Measurements from ENCODE around the gene KDM7A.

Gene KDM7A

GRCh38 chr7:140039066-140039465 lies 137.7 kb downstream of the KDM7A start:
- Histone ChIP-seq H3K27ac (ENCODE audit: low read depth, low read length) (no peak overlapping the region), H3K4me1 (ENCODE audit: control insufficient read depth, insufficient read depth, low read length) (no peaks in the 10 kb centered on the region), H3K4me3 (ENCODE audit: low read length) (no peak overlapping the region), H3K27me3 (ENCODE audit: control insufficient read depth, insufficient read depth, low read length) (no peaks in the 10 kb centered on the region), H3K36me3 (ENCODE audit: control insufficient read depth, insufficient read depth, low read length) (peaks cover 15% of the 10 kb centered on the region), H3K9ac (ENCODE audit: low read length) (no peak overlapping the region)

GRCh38 chr7:140036224-140036962 lies 140.4 kb downstream of the KDM7A start:
- H3K27me3 ChIP-seq (ENCODE audit: control insufficient read depth, insufficient read depth, low read length), result no peaks in the 10 kb centered on the region
- no peak overlapping the region for H3K4me3 ChIP-seq (ENCODE audit: low read length)
- H3K36me3 ChIP-seq (ENCODE audit: control insufficient read depth, insufficient read depth, low read length), result peaks cover 23% of the 10 kb centered on the region
- no peak overlapping the region for H3K27ac ChIP-seq (ENCODE audit: low read depth, low read length)
- no peaks in the 10 kb centered on the region for H3K4me1 ChIP-seq (ENCODE audit: control insufficient read depth, insufficient read depth, low read length)
- no peak overlapping the region for H3K9ac ChIP-seq (ENCODE audit: low read length)

- Histone ChIP-seq H3K4me3 (ENCODE audit: low read length) (no peak overlapping the region), H3K36me3 (ENCODE audit: control insufficient read depth, insufficient read depth, low read length) (peaks cover 23% of the 10 kb centered on the region), H3K4me1 (ENCODE audit: control insufficient read depth, insufficient read depth, low read length) (no peaks in the 10 kb centered on the region), H3K27ac (ENCODE audit: low read depth, low read length) (no peak overlapping the region), H3K9ac (ENCODE audit: low read length) (no peak overlapping the region), H3K27me3 (ENCODE audit: control insufficient read depth, insufficient read depth, low read length) (no peaks in the 10 kb centered on the region)
These were observed 141.2 kb downstream of the KDM7A start for GRCh38 chr7:140035400-140036223.
